Gastroesophageal sphincter (tissue), 3 donors: ENCODE results near the gene TMEM258.
A peak's percentile ranks its signal among the peaks of the same experiment; 100 is the strongest.

ENCODE experiments used
- CTCF ChIP-seq, 4 experiments: fragments of 200-600 bp in 2 of 4; fragments of 450-650 bp in 2 of 4; sonication (generic) in 1 of 4; IDR thresholded peaks; one replicate each; pipeline ENCODE4 v1.5.1; 2017 to 2019; ENCODE audit warnings: antibody characterized with exemption in 4 of 4, mild to moderate bottlenecking in 2 of 4, moderate library complexity in 2 of 4
- EP300 ChIP-seq: sonication (generic); formaldehyde crosslinking; IDR thresholded peaks from one replicate; pipeline ENCODE4 v1.6.1; 2017; ENCODE audit warnings: antibody characterized with exemption, mild to moderate bottlenecking
- POLR2A ChIP-seq, 2 donors: fragments of 450-650 bp; IDR thresholded peaks; one replicate each; pipeline ENCODE4 v1.6.1; 2017; ENCODE audit warnings: antibody characterized with exemption in 2 of 2, mild to moderate bottlenecking in 2 of 2, moderate library complexity in 1 of 2

- TF ChIP-seq CTCF (IDR thresholded peaks at IDR 0.05), result peak in 1 of 4 experiments; percentile 34
- no peak for TF ChIP-seq EP300
- TF ChIP-seq POLR2A (IDR thresholded peaks at IDR 0.05), result no peak
Measured at GRCh38 chr11:61787928-61788491, 4.4 kb downstream of the TMEM258 start.
